Natural killer cell (primary cell): ENCODE measurements around the gene CYLD. TPM values are rescaled to one million over a fixed set of nuclear protein-coding genes. Genes with fewer than 3 reads are reported as not detected.

ENCODE experiments used
- ATAC-seq, 3 donors: fragments of 150-1000 bp in 2 of 3; fragments of 200-7000 bp in 1 of 3; cut with Tn5 transposase; 1 replicate in 1 of 3; 2 replicates in 2 of 3; pipeline ENCODE4 v1.10.0; 2021; ENCODE audit warnings: mild to moderate bottlenecking in 2 of 3, moderate library complexity in 2 of 3
- DNase-seq, 2 donors: peaks; one replicate each; pipeline versions ENCODE4 v3.0.0 to v3.0.0-alpha.2; 2013 to 2021; ENCODE audit warnings: mixed read lengths in 1 of 2
- H3K27ac ChIP-seq: one replicate; pipeline ENCODE4 v1.5.1; 2013; ENCODE audit warnings: mild to moderate bottlenecking, low read length
- H3K27me3 ChIP-seq: one replicate; pipeline ENCODE4 v1.6.1; 2013; ENCODE audit warnings: low read length; ENCODE audit not compliant: control insufficient read depth, insufficient read depth
- H3K36me3 ChIP-seq: one replicate; pipeline ENCODE4 v1.6.1; 2013; ENCODE audit warnings: low read length; ENCODE audit not compliant: control insufficient read depth, insufficient read depth
- H3K4me1 ChIP-seq: one replicate; pipeline ENCODE4 v1.6.1; 2013; ENCODE audit warnings: low read length; ENCODE audit not compliant: control insufficient read depth, insufficient read depth
- H3K4me3 ChIP-seq: one replicate; pipeline ENCODE4 v1.5.1; 2013; ENCODE audit warnings: low read length
- H3K9me3 ChIP-seq: one replicate; pipeline ENCODE4 v1.6.1; 2013; ENCODE audit warnings: low read length; ENCODE audit not compliant: control insufficient read depth, insufficient read depth
- H3K27ac Mint-ChIP-seq, 2 donors: one replicate each; pipeline ENCODE4 v1.8.0; 2022; ENCODE audit warnings: mild to moderate bottlenecking in 2 of 2, mixed read lengths in 2 of 2, moderate library complexity in 1 of 2
- H3K27me3 Mint-ChIP-seq, 2 donors: one replicate each; pipeline ENCODE4 v1.8.0; 2022; ENCODE audit warnings: low read depth in 2 of 2, mixed read lengths in 2 of 2
- H3K36me3 Mint-ChIP-seq: one replicate; pipeline ENCODE4 v1.8.0; 2022; ENCODE audit warnings: mixed read lengths
- H3K4me1 Mint-ChIP-seq, 2 donors: one replicate each; pipeline ENCODE4 v1.8.0; 2022; ENCODE audit warnings: mixed read lengths in 2 of 2
- H3K4me3 Mint-ChIP-seq: one replicate; pipeline ENCODE4 v1.8.0; 2022; ENCODE audit warnings: mild to moderate bottlenecking, moderate library complexity, mixed read lengths
- H3K9me3 Mint-ChIP-seq, 2 donors: one replicate each; pipeline ENCODE4 v1.8.0; 2022; ENCODE audit warnings: mixed read lengths in 2 of 2
- WGBS: methylation state at CpG from one replicate; pipeline ENCODE4 v1.1.7; 2013; ENCODE audit warnings: missing lambda C conversion rate; ENCODE audit not compliant: insufficient coverage; 5-methylcytosine and 5-hydroxymethylcytosine counted together
- intact Hi-C: fragments of 100-400 bp; cut with micrococcal nuclease; formaldehyde crosslinking; loops from one replicate; pipeline ENCODE4 v1.14.2; 2022
- total RNA-seq, 4 donors: library from RNA; stranded (reverse); fragments of 120-200 nt in 1 of 4; gene quantifications; one replicate each; pipeline versions ENCODE4 v1.2.3 to v1.2.4, GENCODE V29; 2013 to 2022
- TF ChIP-seq, protein P1 (sequence below): fragments of 200-600 bp; IDR thresholded peaks from one replicate; pipeline ENCODE4 v1.8.0; 2022; ENCODE audit warnings: antibody characterized with exemption

The CYLD gene
- total RNA-seq, 3 donors from 2014 or later (not counting 1 experiment from before 2014, with no cell fraction given): 227 to 246 (median 236) TPM

DNA sequence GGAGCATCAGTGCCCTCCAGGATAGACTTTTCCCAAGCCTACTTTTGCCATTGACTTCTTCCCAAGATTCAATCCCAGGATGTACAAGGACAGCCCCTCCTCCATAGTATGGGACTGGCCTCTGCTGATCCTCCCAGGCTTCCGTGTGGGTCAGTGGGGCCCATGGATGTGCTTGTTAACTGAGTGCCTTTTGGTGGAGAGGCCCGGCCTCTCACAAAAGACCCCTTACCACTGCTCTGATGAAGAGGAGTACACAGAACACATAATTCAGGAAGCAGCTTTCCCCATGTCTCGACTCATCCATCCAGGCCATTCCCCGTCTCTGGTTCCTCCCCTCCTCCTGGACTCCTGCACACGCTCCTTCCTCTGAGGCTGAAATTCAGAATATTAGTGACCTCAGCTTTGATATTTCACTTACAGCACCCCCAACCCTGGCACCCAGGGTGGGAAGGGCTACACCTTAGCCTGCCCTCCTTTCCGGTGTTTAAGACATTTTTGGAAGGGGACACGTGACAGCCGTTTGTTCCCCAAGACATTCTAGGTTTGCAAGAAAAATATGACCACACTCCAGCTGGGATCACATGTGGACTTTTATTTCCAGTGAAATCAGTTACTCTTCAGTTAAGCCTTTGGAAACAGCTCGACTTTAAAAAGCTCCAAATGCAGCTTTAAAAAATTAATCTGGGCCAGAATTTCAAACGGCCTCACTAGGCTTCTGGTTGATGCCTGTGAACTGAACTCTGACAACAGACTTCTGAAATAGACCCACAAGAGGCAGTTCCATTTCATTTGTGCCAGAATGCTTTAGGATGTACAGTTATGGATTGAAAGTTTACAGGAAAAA, 9.7 kb upstream of the CYLD start:
- 92% methylated on average over 9 of the region's 10 CpGs for WGBS

DNA sequence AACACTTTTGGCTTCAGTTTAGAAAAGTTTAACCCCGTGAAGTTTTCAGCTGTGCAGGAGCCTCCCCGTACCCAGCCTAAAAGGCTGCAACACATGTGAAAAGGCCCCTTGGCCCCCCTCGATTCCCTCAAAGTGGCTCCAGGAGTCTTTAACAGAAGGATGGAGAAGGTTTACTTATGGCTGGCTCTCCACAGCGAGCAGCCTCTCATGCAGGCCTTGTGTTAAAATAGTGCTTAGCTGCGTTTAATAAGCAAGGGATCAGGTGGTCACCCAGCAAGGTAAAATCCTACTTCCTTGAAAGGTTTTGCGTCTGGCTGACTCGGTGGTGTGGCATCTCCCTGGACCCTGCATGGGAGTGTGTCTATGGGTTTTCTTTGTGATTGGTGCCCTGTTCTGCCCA, 8.4 kb upstream of the CYLD start:
- H3K27me3 ChIP-seq: no peaks in the 10 kb centered on the region
- DNase-seq (no peak), ATAC-seq (no peak)
- H3K36me3 ChIP-seq: no peaks in the 10 kb centered on the region
- Mint-ChIP-seq H3K27ac (no peak overlapping the region), H3K36me3 (no peaks in the 10 kb centered on the region), H3K4me1 (no peaks in the 10 kb centered on the region), H3K4me3 (no peak overlapping the region), H3K27me3 (no peaks in the 10 kb centered on the region), H3K9me3 (no peaks in the 10 kb centered on the region)
- 94% methylated on average over 7 of the region's 7 CpGs for WGBS
- no peak overlapping the region for H3K27ac ChIP-seq
- H3K4me3 ChIP-seq: no peak overlapping the region
- intact Hi-C loops: no loop called here
- TF ChIP-seq, protein P1, sequence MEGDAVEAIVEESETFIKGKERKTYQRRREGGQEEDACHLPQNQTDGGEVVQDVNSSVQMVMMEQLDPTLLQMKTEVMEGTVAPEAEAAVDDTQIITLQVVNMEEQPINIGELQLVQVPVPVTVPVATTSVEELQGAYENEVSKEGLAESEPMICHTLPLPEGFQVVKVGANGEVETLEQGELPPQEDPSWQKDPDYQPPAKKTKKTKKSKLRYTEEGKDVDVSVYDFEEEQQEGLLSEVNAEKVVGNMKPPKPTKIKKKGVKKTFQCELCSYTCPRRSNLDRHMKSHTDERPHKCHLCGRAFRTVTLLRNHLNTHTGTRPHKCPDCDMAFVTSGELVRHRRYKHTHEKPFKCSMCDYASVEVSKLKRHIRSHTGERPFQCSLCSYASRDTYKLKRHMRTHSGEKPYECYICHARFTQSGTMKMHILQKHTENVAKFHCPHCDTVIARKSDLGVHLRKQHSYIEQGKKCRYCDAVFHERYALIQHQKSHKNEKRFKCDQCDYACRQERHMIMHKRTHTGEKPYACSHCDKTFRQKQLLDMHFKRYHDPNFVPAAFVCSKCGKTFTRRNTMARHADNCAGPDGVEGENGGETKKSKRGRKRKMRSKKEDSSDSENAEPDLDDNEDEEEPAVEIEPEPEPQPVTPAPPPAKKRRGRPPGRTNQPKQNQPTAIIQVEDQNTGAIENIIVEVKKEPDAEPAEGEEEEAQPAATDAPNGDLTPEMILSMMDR: no peak
- H3K4me1 ChIP-seq: no peaks in the 10 kb centered on the region
- H3K9me3 ChIP-seq: no peaks in the 10 kb centered on the region

More for the DNA sequence above, 9.7 kb upstream of the CYLD start:
- no peak for DNase-seq
- Histone ChIP-seq H3K27ac (no peak overlapping the region), H3K4me1 (no peaks in the 10 kb centered on the region), H3K9me3 (no peaks in the 10 kb centered on the region), H3K27me3 (no peaks in the 10 kb centered on the region), H3K36me3 (no peaks in the 10 kb centered on the region), H3K4me3 (no peak overlapping the region)
- H3K9me3 Mint-ChIP-seq: no peaks in the 10 kb centered on the region
- H3K27ac Mint-ChIP-seq: no peak overlapping the region
- H3K4me3 Mint-ChIP-seq: no peak overlapping the region
- TF ChIP-seq, protein P1: no peak
- no peaks in the 10 kb centered on the region for H3K36me3 Mint-ChIP-seq
- no peak for ATAC-seq
- intact Hi-C loops: no loop called here
- no peaks in the 10 kb centered on the region for H3K27me3 Mint-ChIP-seq
- no peaks in the 10 kb centered on the region for H3K4me1 Mint-ChIP-seq

DNA sequence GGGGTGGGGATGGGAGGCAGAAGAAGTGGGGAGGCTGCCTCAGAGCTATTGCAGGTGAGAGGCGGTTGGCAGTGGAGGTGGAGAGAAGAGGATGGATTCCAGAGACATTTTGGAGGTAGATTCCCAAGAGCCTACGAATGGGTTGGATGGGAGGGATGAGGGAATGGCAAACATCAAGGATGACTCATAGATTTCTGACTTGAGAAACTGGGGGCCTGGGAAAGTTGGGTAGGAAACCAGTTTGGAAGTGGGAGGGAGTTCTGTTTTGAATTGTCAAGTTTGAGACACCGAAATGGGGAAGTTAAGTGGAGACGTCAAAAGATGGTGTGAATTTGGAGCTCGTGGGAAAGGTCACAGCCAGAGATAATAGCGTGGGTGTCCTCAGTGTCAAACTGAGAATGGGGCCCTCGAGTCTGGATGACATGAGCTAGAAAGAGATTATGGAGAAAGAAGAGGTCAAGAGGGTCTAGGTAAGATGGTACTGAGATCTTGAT, 6.2 kb upstream of the CYLD start:
- no peak overlapping the region for H3K4me3 ChIP-seq
- Mint-ChIP-seq H3K27ac (no peak overlapping the region), H3K4me1 (peaks cover 6 to 9% of the 10 kb centered on the region in 2 donors), H3K9me3 (no peaks in the 10 kb centered on the region), H3K4me3 (no peak overlapping the region), H3K36me3 (no peaks in the 10 kb centered on the region), H3K27me3 (no peaks in the 10 kb centered on the region)
- no peaks in the 10 kb centered on the region for H3K4me1 ChIP-seq
- intact Hi-C loops: no loop called here
- ATAC-seq (no peak), DNase-seq (no peak)
- no peaks in the 10 kb centered on the region for H3K27me3 ChIP-seq
- TF ChIP-seq, protein P1: no peak
- no peak overlapping the region for H3K27ac ChIP-seq
- no peaks in the 10 kb centered on the region for H3K9me3 ChIP-seq
- H3K36me3 ChIP-seq: no peaks in the 10 kb centered on the region
- 47% methylated on average over 7 of the region's 7 CpGs for WGBS
